Lower leg skin (tissue), 4 donors: ENCODE measurements around the gene POLR3H. TPM values are rescaled to one million over a fixed set of nuclear protein-coding genes. Genes with fewer than 3 reads are reported as not detected.
A peak's percentile ranks its signal among the peaks of the same experiment; 100 is the strongest.

Experiments
- DNase-seq, 2 donors: peaks; one replicate each; pipeline ENCODE4 v3.0.0-alpha.2; 2019; ENCODE audit warnings: low spot score in 2 of 2
- H3K4me3 ChIP-seq: fragments of 200-600 bp; sonication (generic); 2 replicates; pipeline ENCODE4 v1.5.1; 2017; ENCODE audit warnings: mild to moderate bottlenecking, low read depth; ENCODE audit not compliant: poor library complexity, severe bottlenecking
- POLR2A ChIP-seq, 2 donors: fragments of 450-650 bp; IDR thresholded peaks; one replicate each; pipeline ENCODE4 v1.6.1; 2016 to 2017; ENCODE audit warnings: antibody characterized with exemption in 2 of 2, mild to moderate bottlenecking in 1 of 2, moderate library complexity in 1 of 2
- WGBS, 2 donors: methylation state at CpG; one replicate each; pipeline ENCODE4 v1.1.5; 2018; 5-methylcytosine and 5-hydroxymethylcytosine counted together
- intact Hi-C: fragments of 100-400 bp; cut with DNase I; formaldehyde crosslinking; loops from one replicate; pipeline ENCODE4 v1.15.0; 2023; ENCODE audit warnings: low total_unique reads
- total RNA-seq, 4 donors: library from RNA; depleted of rRNA; stranded (reverse); fragments of >200 nt; gene quantifications; one replicate each; pipeline ENCODE4 v1.1.0, GENCODE V29; 2016
- TF ChIP-seq, protein P1 (sequence below), 3 donors: fragments of 450-650 bp; IDR thresholded peaks; one replicate each; pipeline ENCODE4 v1.5.1; 2016; ENCODE audit warnings: antibody characterized with exemption in 3 of 3, mild to moderate bottlenecking in 3 of 3, moderate library complexity in 2 of 3

Gene POLR3H
- total RNA-seq, 4 donors from 2014 or later: 8.7 to 19.7 (median 16.4) TPM

DNA sequence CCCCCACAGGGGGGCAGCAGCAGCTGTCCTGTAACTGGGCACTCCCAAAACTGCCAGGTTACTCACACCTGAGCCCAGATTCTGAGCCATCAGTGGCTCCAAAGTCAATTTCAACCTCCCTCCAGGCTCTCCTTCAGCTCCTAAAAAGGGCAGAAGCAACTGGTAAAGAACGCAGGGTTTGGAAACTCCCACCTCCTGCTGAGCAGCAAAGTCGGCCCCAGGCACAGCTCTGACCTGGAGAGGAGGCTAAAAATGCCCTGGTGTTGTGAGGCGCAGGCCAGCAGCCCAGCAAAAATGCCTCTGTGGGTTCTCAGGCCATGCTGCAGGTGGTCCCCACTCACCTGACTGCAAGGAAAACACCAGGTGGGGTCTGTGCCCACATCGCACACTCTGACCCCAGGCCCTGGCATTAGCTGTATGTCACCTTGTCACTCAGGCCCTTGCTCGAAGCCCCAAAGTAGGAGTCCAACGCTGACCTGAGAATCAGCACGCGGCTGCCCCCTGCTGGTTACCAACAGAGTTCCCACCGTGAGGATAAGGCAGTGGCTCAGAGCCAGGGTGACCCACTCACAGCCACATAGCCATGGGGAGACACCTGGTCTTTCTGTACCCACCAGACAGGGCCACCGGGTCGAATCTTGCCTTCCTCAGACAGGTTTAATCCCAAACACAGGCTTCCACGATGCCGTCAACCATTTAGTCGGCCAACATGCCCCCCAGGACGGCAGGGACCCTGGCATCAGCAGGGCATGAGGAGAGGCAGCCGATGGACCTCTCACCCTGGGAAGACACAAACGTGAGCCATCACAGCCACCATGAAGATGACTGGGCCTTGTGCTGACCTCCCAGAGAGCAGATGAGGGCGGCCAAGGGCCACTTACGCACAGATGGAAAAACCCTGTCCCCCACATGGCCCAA is 11.1 kb downstream of the POLR3H start:
- no peak for TF ChIP-seq POLR2A (IDR thresholded peaks at IDR 0.05)
- TF ChIP-seq, protein P1, sequence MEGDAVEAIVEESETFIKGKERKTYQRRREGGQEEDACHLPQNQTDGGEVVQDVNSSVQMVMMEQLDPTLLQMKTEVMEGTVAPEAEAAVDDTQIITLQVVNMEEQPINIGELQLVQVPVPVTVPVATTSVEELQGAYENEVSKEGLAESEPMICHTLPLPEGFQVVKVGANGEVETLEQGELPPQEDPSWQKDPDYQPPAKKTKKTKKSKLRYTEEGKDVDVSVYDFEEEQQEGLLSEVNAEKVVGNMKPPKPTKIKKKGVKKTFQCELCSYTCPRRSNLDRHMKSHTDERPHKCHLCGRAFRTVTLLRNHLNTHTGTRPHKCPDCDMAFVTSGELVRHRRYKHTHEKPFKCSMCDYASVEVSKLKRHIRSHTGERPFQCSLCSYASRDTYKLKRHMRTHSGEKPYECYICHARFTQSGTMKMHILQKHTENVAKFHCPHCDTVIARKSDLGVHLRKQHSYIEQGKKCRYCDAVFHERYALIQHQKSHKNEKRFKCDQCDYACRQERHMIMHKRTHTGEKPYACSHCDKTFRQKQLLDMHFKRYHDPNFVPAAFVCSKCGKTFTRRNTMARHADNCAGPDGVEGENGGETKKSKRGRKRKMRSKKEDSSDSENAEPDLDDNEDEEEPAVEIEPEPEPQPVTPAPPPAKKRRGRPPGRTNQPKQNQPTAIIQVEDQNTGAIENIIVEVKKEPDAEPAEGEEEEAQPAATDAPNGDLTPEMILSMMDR (IDR thresholded peaks at IDR 0.05): no peak
- intact Hi-C loops: no loop called here
- 61 to 63% methylated on average over 17 to 19 of the region's 19 CpGs for WGBS, 2 donors

DNA sequence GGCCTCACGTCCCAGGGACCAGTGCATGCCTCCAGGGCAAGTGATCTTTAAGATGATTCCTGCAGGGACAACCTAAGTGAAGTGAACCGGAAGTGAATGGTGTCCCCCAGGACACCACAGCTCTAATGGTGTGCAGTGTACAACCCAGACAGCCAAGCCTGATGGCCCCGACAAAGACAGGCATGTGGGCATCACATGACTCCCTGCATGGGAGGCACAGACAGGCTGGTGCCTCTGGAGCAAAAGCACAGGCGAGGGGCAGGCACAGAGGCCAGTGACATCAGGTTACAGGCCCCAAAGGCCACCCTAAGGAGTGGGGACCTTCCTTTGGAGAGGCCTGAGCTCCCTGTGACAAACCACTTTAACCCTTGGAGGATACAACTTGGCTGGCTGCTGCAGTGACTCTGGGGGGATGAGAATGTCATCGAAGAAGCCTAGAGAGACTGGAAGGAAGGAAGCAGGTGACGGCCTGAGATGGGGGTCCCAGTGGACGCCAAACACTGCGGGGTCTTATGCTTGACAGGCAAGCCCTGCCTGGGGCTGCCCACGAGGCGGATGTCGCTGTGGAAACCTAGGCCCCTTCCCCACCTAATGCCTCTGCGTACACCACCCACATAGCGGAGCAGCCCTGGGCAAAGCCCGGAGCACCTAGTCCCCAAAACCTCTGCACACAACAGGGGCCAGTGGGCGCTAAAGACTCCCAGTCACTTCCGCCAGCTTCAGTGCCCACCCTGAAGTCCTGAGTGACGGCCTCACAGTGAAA is 12.4 kb downstream of the POLR3H start:
- TF ChIP-seq POLR2A (IDR thresholded peaks at IDR 0.05): no peak
- TF ChIP-seq, protein P1 (IDR thresholded peaks at IDR 0.05): no peak
- H3K4me3 ChIP-seq: no peak overlapping the region
- no peak for DNase-seq
- intact Hi-C loops: no loop called here
- 86 to 89% methylated on average over 17 of the region's 17 CpGs for WGBS, 2 donors

More for the DNA sequence above, 11.1 kb downstream of the POLR3H start:
- peak in 1 of 2 donors; percentile 92 for DNase-seq
- no peak overlapping the region for H3K4me3 ChIP-seq

DNA sequence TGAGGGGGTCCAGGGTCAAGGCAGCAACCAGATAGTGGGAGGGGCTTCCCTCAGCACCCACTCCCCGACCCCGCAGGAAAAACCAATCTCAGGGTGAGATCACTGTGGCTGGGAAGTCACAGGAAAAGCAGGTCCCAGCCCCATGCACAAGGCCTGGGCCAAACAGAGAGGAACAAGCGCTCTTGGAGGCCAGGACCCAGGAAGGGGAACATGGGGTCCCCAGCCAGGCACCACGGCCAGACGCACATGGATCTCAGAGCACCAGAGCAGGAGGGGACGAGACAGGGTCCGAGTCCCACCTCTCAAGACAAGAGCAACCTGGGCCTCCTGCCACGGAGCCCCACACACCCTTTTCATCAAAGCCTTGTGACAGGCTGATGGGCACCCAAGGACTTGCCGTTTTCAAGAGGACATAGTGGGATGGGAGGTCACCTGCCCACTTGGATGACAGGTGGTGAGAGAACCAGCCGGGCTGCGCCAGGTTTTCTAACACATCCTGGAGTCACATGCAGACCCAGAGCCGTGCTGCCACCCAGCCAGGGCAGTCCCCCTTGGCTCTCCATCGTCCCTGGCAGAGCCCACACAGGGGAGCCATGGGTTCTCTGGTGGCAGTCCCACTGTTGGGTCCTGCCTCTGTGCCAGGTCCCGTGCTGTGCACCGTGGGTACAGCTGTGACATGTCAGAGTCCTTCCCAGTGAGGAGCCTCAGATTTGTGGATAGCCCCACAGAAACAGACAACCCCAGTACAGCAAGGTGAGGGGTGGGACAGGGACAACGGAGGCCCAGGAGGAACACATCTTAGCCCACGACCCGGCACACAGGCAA is 13.2 kb downstream of the POLR3H start:
- 79 to 86% methylated on average over 13 to 15 of the region's 18 CpGs for WGBS, 2 donors
- intact Hi-C loops: no loop called here
- no peak for TF ChIP-seq POLR2A (IDR thresholded peaks at IDR 0.05)
- TF ChIP-seq, protein P1 (IDR thresholded peaks at IDR 0.05): no peak
- DNase-seq: no peak
- H3K4me3 ChIP-seq: no peak overlapping the region

DNA sequence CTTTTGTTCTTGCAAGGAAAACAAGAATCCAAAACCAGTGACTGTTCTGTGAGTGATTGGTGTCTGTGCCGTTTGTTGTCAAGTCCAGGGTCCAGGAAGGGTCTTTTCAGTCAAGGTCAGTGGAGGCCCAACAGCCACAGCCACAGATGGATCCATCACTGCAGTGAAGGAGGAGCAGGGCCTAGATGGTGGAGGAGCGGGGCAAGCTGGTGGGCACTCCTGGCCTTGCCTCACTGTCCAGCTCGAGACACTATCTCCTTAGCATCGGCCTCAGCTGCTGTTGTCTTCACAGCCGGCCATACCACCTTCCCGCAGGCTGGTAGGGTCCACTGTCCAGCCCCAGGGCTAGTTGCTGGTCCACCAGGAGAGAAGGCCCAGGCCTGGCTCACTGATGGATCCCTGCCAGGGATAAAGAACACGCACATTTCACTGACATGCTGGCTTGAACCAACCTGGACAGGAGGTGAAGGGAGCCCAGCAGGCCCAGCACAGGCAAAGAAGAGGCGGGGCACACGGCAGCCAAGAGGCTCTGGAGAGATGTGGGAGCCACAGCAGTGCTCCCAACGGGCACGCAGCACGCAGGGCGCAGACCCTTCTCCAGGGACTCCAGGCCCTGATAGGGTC is 15.2 kb downstream of the POLR3H start:
- no peak for DNase-seq
- WGBS, 2 donors: 83 to 87% methylated on average over 13 of the region's 13 CpGs
- intact Hi-C loops: loop anchor here (5.0 kb wide), 1 partner anchor 127 kb away; no protein-coding TSS in a partner anchor
- TF ChIP-seq POLR2A (IDR thresholded peaks at IDR 0.05): no peak
- TF ChIP-seq, protein P1 (IDR thresholded peaks at IDR 0.05): no peak
- H3K4me3 ChIP-seq: no peak overlapping the region
